ENCODE data around the gene AUH. TPM values are rescaled to one million over a fixed set of nuclear protein-coding genes. Genes with fewer than 3 reads are reported as not detected.

The AUH gene
- total and polyA plus RNA-seq, 2 experiments from 2014 or later = 9.9 to 18.3 TPM

DNA sequence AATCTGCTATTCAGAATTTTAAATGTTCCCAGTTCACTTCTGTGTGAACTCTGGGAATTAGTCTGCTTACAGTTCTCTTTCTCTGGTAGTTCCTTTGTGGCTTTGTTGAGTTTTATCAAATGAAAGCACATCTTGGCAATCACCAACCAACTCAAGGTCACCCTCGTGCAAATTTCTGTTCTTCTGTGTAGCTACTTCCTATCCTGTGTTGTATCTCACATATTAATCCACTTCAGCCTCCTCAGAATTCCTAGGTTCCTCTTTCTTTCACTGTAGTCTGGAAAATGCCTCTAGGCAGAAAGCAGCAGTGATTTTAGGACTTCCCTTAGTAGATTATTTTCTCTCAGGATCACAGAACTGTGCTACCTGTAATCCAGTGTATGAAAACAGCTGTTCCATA, 100.3 kb downstream of the AUH start:
- H3K4me1 ChIP-seq (ENCODE audit: insufficient read depth) = no peaks in the 10 kb centered on the region
- H3K79me2 ChIP-seq (ENCODE audit: insufficient read depth) = no peaks in the 10 kb centered on the region
- no peak overlapping the region for H3K27ac ChIP-seq
- 100% methylated on average over 1 of the region's 1 CpG for WGBS, 2 experiments (ENCODE audit: low coverage in 1 of 2, low lambda C conversion rate in 2 of 2, missing lambda C conversion rate in 2 of 2)
- H2AFZ ChIP-seq = no peak overlapping the region
- H3K27me3 ChIP-seq (replicated peaks; ENCODE audit: insufficient read depth) = no peaks in the 10 kb centered on the region
- no peaks in the 10 kb centered on the region for H3F3A ChIP-seq (ENCODE audit: insufficient read depth)
- no peak overlapping the region for H3K4me3 ChIP-seq
- in situ Hi-C loops (cut with MboI) = no loop called here
- H3K9me2 ChIP-seq (ENCODE audit: insufficient read depth) = 0 out of 2 replicates have a peak, but pooled peaks cover 3% of the 10 kb centered on the region
- H4K20me1 ChIP-seq (ENCODE audit: insufficient read depth) = no peaks in the 10 kb centered on the region
- H3K36me3 ChIP-seq (ENCODE audit: low read depth) = no peaks in the 10 kb centered on the region
- DNase-seq = no peak
- H3K9me3 ChIP-seq (ENCODE audit: low read depth) = no peaks in the 10 kb centered on the region
- no peak for TF ChIP-seq EZH2phosphoT487 (IDR thresholded peaks at IDR 0.05; ENCODE audit: insufficient read depth, low read depth)
- no peak for TF ChIP-seq EZH2 (IDR thresholded peaks at IDR 0.05; ENCODE audit: insufficient read depth, poor library complexity, severe bottlenecking)
- no peak overlapping the region for H3K4me2 ChIP-seq (ENCODE audit: unreplicated experiment)
- H3K9ac ChIP-seq = no peak overlapping the region

DNA sequence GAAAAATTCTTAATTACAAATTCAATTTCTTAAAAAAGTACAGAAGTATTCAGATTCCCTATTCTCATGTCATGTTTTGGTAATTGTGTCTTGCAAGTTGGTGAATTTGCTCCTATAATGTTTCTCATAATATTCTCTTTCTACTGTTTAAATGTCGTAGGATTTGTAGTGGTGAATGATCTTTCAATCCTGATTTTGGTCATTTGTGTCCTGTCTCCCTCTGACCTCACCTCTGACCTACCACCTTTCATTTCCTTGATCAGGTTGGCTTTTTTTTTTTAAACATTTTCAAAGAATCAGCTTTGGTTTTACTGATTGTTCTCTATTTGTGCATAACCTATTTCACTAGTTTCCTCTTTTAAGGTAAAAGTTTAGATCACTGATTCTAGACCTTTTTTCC, 102.6 kb downstream of the AUH start:
- Histone ChIP-seq H3K9me3 (ENCODE audit: low read depth) (no peaks in the 10 kb centered on the region), H3K27me3 (replicated peaks; ENCODE audit: insufficient read depth) (no peaks in the 10 kb centered on the region), H3K4me1 (ENCODE audit: insufficient read depth) (peaks cover 11% of the 10 kb centered on the region), H3K4me2 (ENCODE audit: unreplicated experiment) (no peak overlapping the region), H3F3A (ENCODE audit: insufficient read depth) (no peaks in the 10 kb centered on the region), H3K27ac (no peak overlapping the region), H3K36me3 (ENCODE audit: low read depth) (no peaks in the 10 kb centered on the region), H4K20me1 (ENCODE audit: insufficient read depth) (no peaks in the 10 kb centered on the region), H2AFZ (no peak overlapping the region), H3K4me3 (no peak overlapping the region), H3K9me2 (ENCODE audit: insufficient read depth) (0 out of 2 replicates have a peak, but pooled peaks cover 3% of the 10 kb centered on the region), H3K9ac (no peak overlapping the region), H3K79me2 (ENCODE audit: insufficient read depth) (no peaks in the 10 kb centered on the region)
- in situ Hi-C loops (cut with MboI) = no loop called here
- DNase-seq = no peak
- WGBS, 2 experiments (ENCODE audit: low coverage in 1 of 2, low lambda C conversion rate in 2 of 2, missing lambda C conversion rate in 2 of 2) = 80 to 95% methylated on average over 1 of the region's 1 CpG
- no peak for TF ChIP-seq EZH2phosphoT487 (IDR thresholded peaks at IDR 0.05; ENCODE audit: insufficient read depth, low read depth)

DNA sequence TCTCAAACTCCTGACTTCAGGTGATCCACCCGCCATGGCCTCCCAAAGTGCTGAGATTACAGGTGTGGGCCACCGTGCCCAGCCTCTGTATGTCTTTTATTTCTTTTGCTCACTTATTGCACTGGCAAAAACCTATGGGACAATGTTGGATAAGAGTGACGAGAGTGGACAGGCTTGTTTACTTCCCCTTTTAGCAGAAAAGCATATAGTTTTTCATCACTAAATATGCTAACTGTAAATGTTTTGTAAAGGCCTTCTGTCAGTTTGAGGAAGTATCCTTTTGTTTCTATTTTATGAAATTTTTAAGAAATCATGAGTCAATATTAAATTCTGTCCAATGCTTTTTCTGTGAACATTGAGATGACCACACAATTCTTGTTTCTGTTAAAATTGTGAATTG, 103.3 kb downstream of the AUH start:
- Histone ChIP-seq H3K9me3 (ENCODE audit: low read depth) (no peaks in the 10 kb centered on the region), H3K27ac (no peak overlapping the region), H3K4me1 (ENCODE audit: insufficient read depth) (peaks cover 11% of the 10 kb centered on the region), H3K36me3 (ENCODE audit: low read depth) (no peaks in the 10 kb centered on the region), H3K27me3 (replicated peaks; ENCODE audit: insufficient read depth) (no peaks in the 10 kb centered on the region), H2AFZ (no peak overlapping the region), H3K9ac (no peak overlapping the region), H4K20me1 (ENCODE audit: insufficient read depth) (no peaks in the 10 kb centered on the region), H3K9me2 (ENCODE audit: insufficient read depth) (0 out of 2 replicates have a peak, but pooled peaks cover 3% of the 10 kb centered on the region), H3F3A (ENCODE audit: insufficient read depth) (no peaks in the 10 kb centered on the region), H3K4me2 (ENCODE audit: unreplicated experiment) (no peak overlapping the region), H3K4me3 (no peak overlapping the region), H3K79me2 (ENCODE audit: insufficient read depth) (no peaks in the 10 kb centered on the region)
- no peak for DNase-seq
- in situ Hi-C loops (cut with MboI) = no loop called here
- WGBS, 2 experiments (ENCODE audit: low coverage in 1 of 2, low lambda C conversion rate in 2 of 2, missing lambda C conversion rate in 2 of 2) = 97 to 98% methylated on average over 3 of the region's 3 CpGs
- no peak for TF ChIP-seq EZH2phosphoT487 (IDR thresholded peaks at IDR 0.05; ENCODE audit: insufficient read depth, low read depth)
- TF ChIP-seq EZH2 (IDR thresholded peaks at IDR 0.05; ENCODE audit: insufficient read depth, poor library complexity, severe bottlenecking) = no peak

DNA sequence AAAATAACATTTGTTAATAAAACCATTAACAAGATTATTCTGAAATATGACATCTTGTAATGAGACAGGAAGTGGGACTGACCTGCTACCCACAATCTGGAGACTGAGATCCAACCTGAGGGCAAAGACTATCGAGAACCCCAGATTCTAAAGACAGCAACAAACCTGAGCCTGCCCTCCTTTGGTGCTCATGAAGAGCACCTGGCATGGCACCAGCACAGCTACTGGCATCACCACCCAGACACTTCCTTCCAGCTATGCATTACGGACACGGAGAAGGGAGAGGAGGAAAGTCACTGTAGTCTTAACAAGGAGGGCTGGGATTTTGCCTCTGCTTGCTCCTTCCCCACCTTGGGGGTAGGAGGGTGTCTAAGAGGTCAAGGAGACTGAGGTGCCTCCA, 105.5 kb downstream of the AUH start:
- Histone ChIP-seq H4K20me1 (ENCODE audit: insufficient read depth) (no peaks in the 10 kb centered on the region), H3K79me2 (ENCODE audit: insufficient read depth) (no peaks in the 10 kb centered on the region), H3K4me2 (ENCODE audit: unreplicated experiment) (peak overlapping the region; percentile 7), H3K9ac (no peak overlapping the region), H3F3A (ENCODE audit: insufficient read depth) (no peaks in the 10 kb centered on the region), H2AFZ (no peak overlapping the region), H3K4me1 (ENCODE audit: insufficient read depth) (peaks cover 11% of the 10 kb centered on the region), H3K27ac (no peak overlapping the region), H3K9me3 (ENCODE audit: low read depth) (no peaks in the 10 kb centered on the region), H3K4me3 (no peak overlapping the region), H3K36me3 (ENCODE audit: low read depth) (no peaks in the 10 kb centered on the region), H3K9me2 (ENCODE audit: insufficient read depth) (no peaks in the 10 kb centered on the region), H3K27me3 (replicated peaks; ENCODE audit: insufficient read depth) (no peaks in the 10 kb centered on the region)
- in situ Hi-C loops (cut with MboI) = no loop called here
- TF ChIP-seq EZH2 (IDR thresholded peaks at IDR 0.05; ENCODE audit: insufficient read depth, poor library complexity, severe bottlenecking) (no peak), EZH2phosphoT487 (IDR thresholded peaks at IDR 0.05; ENCODE audit: insufficient read depth, low read depth) (no peak)
- WGBS, 2 experiments (ENCODE audit: low coverage in 1 of 2, low lambda C conversion rate in 2 of 2, missing lambda C conversion rate in 2 of 2) = 83 to 84% methylated on average over 3 of the region's 3 CpGs
- DNase-seq = no peak

DNA sequence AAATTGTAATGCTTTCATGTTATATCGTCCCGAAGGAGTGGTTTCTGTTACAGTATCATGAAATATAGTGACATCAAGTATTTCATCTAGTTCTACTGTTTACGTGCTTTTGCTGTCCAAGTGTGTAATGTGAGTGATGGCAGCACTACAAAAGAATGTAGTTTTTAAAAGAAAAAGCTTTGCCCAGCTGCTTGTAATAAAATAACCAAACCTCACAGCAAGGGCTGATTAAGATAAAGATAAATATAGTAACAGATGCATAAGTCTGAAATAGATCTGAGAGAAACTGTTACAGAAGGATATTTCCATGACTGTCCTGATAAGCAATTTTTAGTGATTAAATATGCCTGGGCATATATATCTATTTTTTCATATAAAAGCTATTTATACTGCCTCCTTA, 106.4 kb downstream of the AUH start:
- H3K4me2 ChIP-seq (ENCODE audit: unreplicated experiment) = peak overlapping the region; percentile 7

More for the DNA sequence above, 106.4 kb downstream of the AUH start:
- in situ Hi-C loops (cut with MboI) = no loop called here
- Histone ChIP-seq H4K20me1 (ENCODE audit: insufficient read depth) (no peaks in the 10 kb centered on the region), H3K4me3 (no peak overlapping the region), H3K27me3 (replicated peaks; ENCODE audit: insufficient read depth) (no peaks in the 10 kb centered on the region), H2AFZ (no peak overlapping the region), H3K79me2 (ENCODE audit: insufficient read depth) (no peaks in the 10 kb centered on the region), H3K9me3 (ENCODE audit: low read depth) (no peaks in the 10 kb centered on the region), H3K27ac (no peak overlapping the region), H3K9ac (no peak overlapping the region), H3K9me2 (ENCODE audit: insufficient read depth) (no peaks in the 10 kb centered on the region), H3K36me3 (ENCODE audit: low read depth) (no peaks in the 10 kb centered on the region), H3K4me1 (ENCODE audit: insufficient read depth) (peaks cover 11% of the 10 kb centered on the region), H3F3A (ENCODE audit: insufficient read depth) (no peaks in the 10 kb centered on the region)
- peak; percentile 63 for DNase-seq
- TF ChIP-seq EZH2phosphoT487 (IDR thresholded peaks at IDR 0.05; ENCODE audit: insufficient read depth, low read depth) (no peak), EZH2 (IDR thresholded peaks at IDR 0.05; ENCODE audit: insufficient read depth, poor library complexity, severe bottlenecking) (no peak)
- 24 to 26% methylated on average over 3 of the region's 3 CpGs for WGBS, 2 experiments (ENCODE audit: low coverage in 1 of 2, low lambda C conversion rate in 2 of 2, missing lambda C conversion rate in 2 of 2)
